GM18499 (cell line): Measurements from ENCODE around the gene SEMA4B.

Source experiments
- ATAC-seq: cut with Tn5 transposase; IDR thresholded peaks from one replicate; pipeline ENCODE4 v1.9.1; 2021; ENCODE audit warnings: moderate number of reproducible peaks; ENCODE audit not compliant: insufficient read depth, unreplicated experiment

SEMA4B gene

GRCh38 chr15:90203473-90203872 lies 2.3 kb downstream of the SEMA4B start:
- no peak for ATAC-seq

- no peak for ATAC-seq
Measured at GRCh38 chr15:90203922-90204321, 2.8 kb downstream of the SEMA4B start.

GRCh38 chr15:90205050-90205848 lies 4.1 kb downstream of the SEMA4B start:
- ATAC-seq: no peak

GRCh38 chr15:90205886-90206285 lies 4.8 kb downstream of the SEMA4B start:
- ATAC-seq: no peak

GRCh38 chr15:90207252-90207651 lies 6.1 kb downstream of the SEMA4B start:
- ATAC-seq: no peak

- no peak for ATAC-seq
Measured at GRCh38 chr15:90208356-90208755, 7.2 kb downstream of the SEMA4B start.

- ATAC-seq: no peak
Measured at GRCh38 chr15:90209591-90209990, 8.5 kb downstream of the SEMA4B start.

GRCh38 chr15:90210593-90210992 lies 9.5 kb downstream of the SEMA4B start:
- ATAC-seq: no peak

GRCh38 chr15:90211009-90211408 lies 9.9 kb downstream of the SEMA4B start:
- ATAC-seq: no peak

- ATAC-seq: no peak
Measured at GRCh38 chr15:90211440-90212143, 10.5 kb downstream of the SEMA4B start.

GRCh38 chr15:90212221-90213098 lies 11.3 kb downstream of the SEMA4B start:
- no peak for ATAC-seq

GRCh38 chr15:90213122-90213817 lies 12.1 kb downstream of the SEMA4B start:
- no peak for ATAC-seq

GRCh38 chr15:90213818-90214204 lies 12.7 kb downstream of the SEMA4B start:
- ATAC-seq: no peak

- ATAC-seq: no peak
Measured at GRCh38 chr15:90214553-90215196, 13.5 kb downstream of the SEMA4B start.

GRCh38 chr15:90217671-90218394 lies 16.7 kb downstream of the SEMA4B start:
- ATAC-seq: no peak

- ATAC-seq: no peak
Measured at GRCh38 chr15:90219421-90220141, 18.5 kb downstream of the SEMA4B start.

- no peak for ATAC-seq
Measured at GRCh38 chr15:90221246-90221900, 20.2 kb downstream of the SEMA4B start.

GRCh38 chr15:90222547-90222946 lies 21.4 kb downstream of the SEMA4B start:
- ATAC-seq: no peak
